ENCODE data around the gene ADAMTS13. TPM values are rescaled to one million over a fixed set of nuclear protein-coding genes. Genes with fewer than 3 reads are reported as not detected.

Gene ADAMTS13
- total RNA-seq, 8 experiments from 2014 or later: 2.7 to 14.3 (median 4.3) TPM

GRCh38 chr9:133473743-133474142 is 51.6 kb downstream of the ADAMTS13 start:
- ATAC-seq (replicated peaks in 6 of 8): no peak
- no peak overlapping the region for H3K27ac ChIP-seq
- in situ Hi-C loops (cut with MboI; ENCODE audit: low pct_unique_long_range_greater_than_20kb in 2 of 9, low sequenced_read_pairs in 9 of 9, unreplicated experiment in 9 of 9): no loop called here
- no peak overlapping the region for H3K4me3 ChIP-seq
- H3K4me1 ChIP-seq (replicated peaks in 1 of 2): peaks cover 8% of the 10 kb centered on the region in 2 donors
- 90 to 100% (median 96%) methylated on average over 1 to 9 of the region's 20 CpGs; no CpG with 5 or more reads in 6 of the 10 experiments for WGBS, 10 experiments

GRCh38 chr9:133474215-133474614 is 52.0 kb downstream of the ADAMTS13 start:
- WGBS, 10 experiments: 93 to 100% methylated on average over 1 to 5 of the region's 5 CpGs; no CpG with 5 or more reads in 8 of the 10 experiments
- Histone ChIP-seq H3K27ac (no peak overlapping the region), H3K4me3 (no peak overlapping the region), H3K4me1 (replicated peaks in 1 of 2) (peaks cover 8% of the 10 kb centered on the region in 2 donors)
- in situ Hi-C loops (cut with MboI; ENCODE audit: low pct_unique_long_range_greater_than_20kb in 2 of 9, low sequenced_read_pairs in 9 of 9, unreplicated experiment in 9 of 9): no loop called here
- no peak for ATAC-seq (replicated peaks in 6 of 8)

- Histone ChIP-seq H3K4me3 (no peak overlapping the region), H3K4me1 (replicated peaks in 1 of 2) (peaks cover 11 to 12% of the 10 kb centered on the region in 2 donors), H3K27ac (no peak overlapping the region)
- no peak for ATAC-seq (replicated peaks in 6 of 8)
- 98 to 100% methylated on average over 1 to 5 of the region's 20 CpGs; no CpG with 5 or more reads in 8 of the 10 experiments for WGBS, 10 experiments
- in situ Hi-C loops (cut with MboI; ENCODE audit: low pct_unique_long_range_greater_than_20kb in 2 of 9, low sequenced_read_pairs in 9 of 9, unreplicated experiment in 9 of 9): loop anchor here in 5 of 9 experiments (25.0 kb wide), 3 partner anchors 288 to 463 kb away; partner anchors contain the start of gene GTF3C5 (in 2 of the 5)
Measured at GRCh38 chr9:133474853-133475252, 52.7 kb downstream of the ADAMTS13 start.

GRCh38 chr9:133475292-133476012 is 53.3 kb downstream of the ADAMTS13 start:
- 87 to 100% (median 99%) methylated on average over 1 to 14 of the region's 27 CpGs; no CpG with 5 or more reads in 6 of the 10 experiments for WGBS, 10 experiments

GRCh38 chr9:133476036-133476931 is 54.1 kb downstream of the ADAMTS13 start:
- in situ Hi-C loops (cut with MboI; ENCODE audit: low pct_unique_long_range_greater_than_20kb in 2 of 9, low sequenced_read_pairs in 9 of 9, unreplicated experiment in 9 of 9): loop anchor here in 5 of 9 experiments (25.0 kb wide), 3 partner anchors 289 to 464 kb away; partner anchors contain the start of gene GTF3C5 (in 2 of the 5)
- WGBS, 10 experiments: 76 to 100% (median 91%) methylated on average over 1 to 7 of the region's 27 CpGs; no CpG with 5 or more reads in 4 of the 10 experiments
- H3K4me3 ChIP-seq: no peak overlapping the region
- ATAC-seq (replicated peaks in 6 of 8): no peak
- H3K4me1 ChIP-seq (replicated peaks in 1 of 2): peaks cover 11 to 13% of the 10 kb centered on the region in 2 donors
- no peak overlapping the region for H3K27ac ChIP-seq

More at GRCh38 chr9:133475292-133476012, 53.3 kb downstream of the ADAMTS13 start:
- peaks cover 11 to 13% of the 10 kb centered on the region in 2 donors for H3K4me1 ChIP-seq (replicated peaks in 1 of 2)
- no peak overlapping the region for H3K27ac ChIP-seq
- in situ Hi-C loops (cut with MboI; ENCODE audit: low pct_unique_long_range_greater_than_20kb in 2 of 9, low sequenced_read_pairs in 9 of 9, unreplicated experiment in 9 of 9): loop anchor here in 5 of 9 experiments (25.0 kb wide), 3 partner anchors 288 to 463 kb away; partner anchors contain the start of gene GTF3C5 (in 2 of the 5)
- no peak overlapping the region for H3K4me3 ChIP-seq
- ATAC-seq (replicated peaks in 6 of 8): no peak

GRCh38 chr9:133476941-133477340 is 54.8 kb downstream of the ADAMTS13 start:
- ATAC-seq (replicated peaks in 6 of 8): no peak
- H3K4me1 ChIP-seq (replicated peaks in 1 of 2): peaks cover 11 to 13% of the 10 kb centered on the region in 2 donors
- 93 to 97% methylated on average over 6 to 7 of the region's 21 CpGs; no CpG with 5 or more reads in 8 of the 10 experiments for WGBS, 10 experiments
- in situ Hi-C loops (cut with MboI; ENCODE audit: low pct_unique_long_range_greater_than_20kb in 2 of 9, low sequenced_read_pairs in 9 of 9, unreplicated experiment in 9 of 9): loop anchor here in 5 of 9 experiments (25.0 kb wide), 3 partner anchors 290 to 465 kb away; partner anchors contain the start of gene GTF3C5 (in 2 of the 5)
- no peak overlapping the region for H3K4me3 ChIP-seq
- no peak overlapping the region for H3K27ac ChIP-seq

- in situ Hi-C loops (cut with MboI; ENCODE audit: low pct_unique_long_range_greater_than_20kb in 2 of 9, low sequenced_read_pairs in 9 of 9, unreplicated experiment in 9 of 9): loop anchor here in 5 of 9 experiments (25.0 kb wide), 3 partner anchors 290 to 465 kb away; partner anchors contain the start of gene GTF3C5 (in 2 of the 5)
- ATAC-seq (replicated peaks in 6 of 8): no peak
- 88 to 100% (median 97%) methylated on average over 1 to 4 of the region's 4 CpGs; no CpG with 5 or more reads in 6 of the 10 experiments for WGBS, 10 experiments
- Histone ChIP-seq H3K4me3 (no peak overlapping the region), H3K27ac (no peak overlapping the region), H3K4me1 (replicated peaks in 1 of 2) (peaks cover 11 to 13% of the 10 kb centered on the region in 2 donors)
Measured at GRCh38 chr9:133477461-133477860, 55.3 kb downstream of the ADAMTS13 start.

- peak; percentile 9 to 62 (median 23) for ATAC-seq (replicated peaks in 6 of 8)
- 0 to 76% (median 18%) methylated on average over 1 to 2 of the region's 17 CpGs; no CpG with 5 or more reads in 7 of the 10 experiments for WGBS, 10 experiments
- peaks cover 11 to 13% of the 10 kb centered on the region in 2 donors for H3K4me1 ChIP-seq (replicated peaks in 1 of 2)
- peak overlapping the region; percentile 49 to 73 (median 63) for H3K4me3 ChIP-seq
- peak overlapping the region; percentile 54 to 72 for H3K27ac ChIP-seq
- in situ Hi-C loops (cut with MboI; ENCODE audit: low pct_unique_long_range_greater_than_20kb in 2 of 9, low sequenced_read_pairs in 9 of 9, unreplicated experiment in 9 of 9): loop anchor here in 5 of 9 experiments (25.0 kb wide), 3 partner anchors 291 to 466 kb away; partner anchors contain the start of gene GTF3C5 (in 2 of the 5)
Measured at GRCh38 chr9:133477992-133478850, 56.1 kb downstream of the ADAMTS13 start.

- Histone ChIP-seq H3K4me3 (peak within 1 kb of the TSS; percentile 49 to 73 (median 63)), H3K4me1 (replicated peaks in 1 of 2) (peaks cover 11 to 13% of the 10 kb centered on the region in 2 donors), H3K27ac (peak within 1 kb of the TSS; percentile 54 to 72)
- in situ Hi-C loops (cut with MboI; ENCODE audit: low pct_unique_long_range_greater_than_20kb in 2 of 9, low sequenced_read_pairs in 9 of 9, unreplicated experiment in 9 of 9): loop anchor here in 5 of 9 experiments (25.0 kb wide), 3 partner anchors 292 to 467 kb away; partner anchors contain the start of gene GTF3C5 (in 2 of the 5)
- ATAC-seq (replicated peaks in 6 of 8): peak; percentile 96 to 99 (median 98)
- 0 to 11% (median 2%) methylated on average over 7 to 15 of the region's 84 CpGs; no CpG with 5 or more reads in 6 of the 10 experiments for WGBS, 10 experiments
Measured at GRCh38 chr9:133478851-133479711, 56.9 kb downstream of the ADAMTS13 start, which contains the start of gene SLC2A6. TSS of gene SLC2A6 (minus strand) at chr9:133479099. CDS start at chr9:133479059, 40 bp downstream.

- in situ Hi-C loops (cut with MboI; ENCODE audit: low pct_unique_long_range_greater_than_20kb in 2 of 9, low sequenced_read_pairs in 9 of 9, unreplicated experiment in 9 of 9): loop anchor here in 5 of 9 experiments (10.0 to 25.0 kb wide), 4 partner anchors 119 to 471 kb away; partner anchors contain the start of gene GTF3C5 (in 2 of the 5)
- Histone ChIP-seq H3K4me1 (replicated peaks in 1 of 2) (peaks cover 11 to 12% of the 10 kb centered on the region in 2 donors), H3K4me3 (no peak overlapping the region), H3K27ac (no peak overlapping the region)
- WGBS, 10 experiments: 25 to 80% (median 71%) methylated on average over 2 to 5 of the region's 9 CpGs; no CpG with 5 or more reads in 6 of the 10 experiments
- no peak for ATAC-seq (replicated peaks in 6 of 8)
Measured at GRCh38 chr9:133483611-133484010, 61.4 kb downstream of the ADAMTS13 start.

Measured in motor neuron (in vitro differentiated cells).